HEK293 (cell line): ENCODE measurements around the gene VWA3B.

Experiments
- CTCF ChIA-PET: fragments of 350-600 bp; formaldehyde crosslinking; extraction: SDS; loops from one replicate; lab custom pipeline; 2021; ENCODE audit warnings: antibody characterized with exemption; lab: Yijun Ruan, JAX
- POLR2A ChIA-PET: fragments of 300-600 bp; formaldehyde crosslinking; extraction: SDS; loops from one replicate; lab custom pipeline; 2020; ENCODE audit warnings: antibody characterized with exemption, inconsistent platforms; lab: Yijun Ruan, JAX
- H3K27ac ChIP-seq: fragments of 200-500 bp; sonication (Bioruptor generic); 2 replicates; pipeline ENCODE4 v1.5.1; 2014; ENCODE audit warnings: low read depth, low read length, control low read depth, inconsistent platforms; ENCODE audit errors: extremely low read depth
- H3K36me3 ChIP-seq, 2 experiments: fragments of 200-500 bp in 1 of 2; sonication (Bioruptor generic) in 1 of 2; 1 replicate in 1 of 2; 2 replicates in 1 of 2; pipeline ENCODE4 v1.5.1; 2014 to 2017; ENCODE audit warnings: inconsistent platforms in 2 of 2, low read length in 2 of 2; ENCODE audit not compliant: control insufficient read depth in 2 of 2, insufficient read depth in 1 of 2
- H3K4me1 ChIP-seq: fragments of 200-500 bp; sonication (Bioruptor generic); 2 replicates; pipeline ENCODE4 v1.5.1; 2014; ENCODE audit warnings: mild to moderate bottlenecking, low read length, inconsistent platforms; ENCODE audit not compliant: control insufficient read depth, insufficient read depth
- H3K4me3 ChIP-seq: 2 replicates; pipeline ENCODE4 v1.5.1; 2011; ENCODE audit warnings: low read depth, mild to moderate bottlenecking, control low read depth, low read length, moderate library complexity
- H3K9me3 ChIP-seq: fragments of 200-500 bp; sonication (Bioruptor generic); 2 replicates; pipeline ENCODE4 v1.5.1; 2014; ENCODE audit warnings: low read depth, low read length, inconsistent platforms; ENCODE audit not compliant: control insufficient read depth, insufficient read depth
- EGR2 ChIP-seq: fragments of 450-650 bp; formaldehyde crosslinking; IDR thresholded peaks from 2 replicates; pipeline ENCODE4 v1.5.1; 2016; ENCODE audit warnings: low read depth, missing biosample characterization, missing genetic modification characterization
- HOXA7 ChIP-seq: sonication (generic); formaldehyde crosslinking; IDR thresholded peaks from 2 replicates; pipeline ENCODE4 v1.8.1; 2022; ENCODE audit warnings: missing genetic modification reagents, borderline replicate concordance
- KLF8 ChIP-seq: fragments of 450-650 bp; formaldehyde crosslinking; IDR thresholded peaks from 2 replicates; pipeline ENCODE4 v1.5.1; 2016; ENCODE audit warnings: missing biosample characterization, missing genetic modification characterization
- MYNN ChIP-seq: fragments of 450-650 bp; formaldehyde crosslinking; IDR thresholded peaks from 2 replicates; pipeline ENCODE4 v1.5.1; 2016; ENCODE audit warnings: missing biosample characterization, missing genetic modification characterization, borderline replicate concordance
- PRDM1 ChIP-seq: fragments of 450-650 bp; formaldehyde crosslinking; IDR thresholded peaks from 2 replicates; pipeline ENCODE4; 2016; ENCODE audit warnings: missing biosample characterization, missing genetic modification characterization
- REPIN1 ChIP-seq: fragments of 450-650 bp; formaldehyde crosslinking; IDR thresholded peaks from 2 replicates; pipeline ENCODE4 v1.5.1; 2017; ENCODE audit warnings: missing biosample characterization, missing genetic modification characterization, low read depth
- SCRT1 ChIP-seq: fragments of 450-650 bp; formaldehyde crosslinking; IDR thresholded peaks from 2 replicates; pipeline ENCODE4 v1.5.1; 2016; ENCODE audit warnings: missing biosample characterization, missing genetic modification characterization, borderline replicate concordance
- SP3 ChIP-seq: fragments of 450-650 bp; formaldehyde crosslinking; IDR thresholded peaks from 2 replicates; pipeline ENCODE4 v1.5.1; 2016; ENCODE audit warnings: missing biosample characterization, missing genetic modification characterization
- ZBTB8A ChIP-seq: fragments of 450-650 bp; formaldehyde crosslinking; IDR thresholded peaks from 2 replicates; pipeline ENCODE4 v1.5.1; 2016; ENCODE audit warnings: missing biosample characterization, missing genetic modification characterization
- ZNF146 ChIP-seq: fragments of 450-650 bp; formaldehyde crosslinking; IDR thresholded peaks from 2 replicates; pipeline ENCODE4 v1.5.1; 2016; ENCODE audit warnings: missing biosample characterization, missing genetic modification characterization
- ZNF184 ChIP-seq: fragments of 450-650 bp; IDR thresholded peaks from 2 replicates; pipeline ENCODE4 v1.5.1; 2018; ENCODE audit warnings: missing biosample characterization, mild to moderate bottlenecking, missing genetic modification characterization
- ZNF302 ChIP-seq: fragments of 450-650 bp; formaldehyde crosslinking; IDR thresholded peaks from 2 replicates; pipeline ENCODE4 v1.5.1; 2016; ENCODE audit warnings: missing biosample characterization, missing genetic modification characterization, low read depth
- ZNF404 ChIP-seq: fragments of 450-650 bp; formaldehyde crosslinking; IDR thresholded peaks from 2 replicates; pipeline ENCODE4 v1.5.1; 2017; ENCODE audit warnings: missing biosample characterization, missing genetic modification characterization
- ZNF473 ChIP-seq: fragments of 450-650 bp; formaldehyde crosslinking; IDR thresholded peaks from 2 replicates; pipeline ENCODE4 v1.5.1; 2017; ENCODE audit warnings: missing biosample characterization, missing genetic modification characterization
- ZNF530 ChIP-seq: fragments of 450-650 bp; formaldehyde crosslinking; IDR thresholded peaks from 2 replicates; pipeline ENCODE4 v1.5.1; 2016; ENCODE audit warnings: low read depth, missing biosample characterization, missing genetic modification characterization
- ZNF624 ChIP-seq: fragments of 450-650 bp; formaldehyde crosslinking; IDR thresholded peaks from 2 replicates; pipeline ENCODE4 v1.5.1; 2017; ENCODE audit warnings: missing biosample characterization, missing genetic modification characterization
- ZNF629 ChIP-seq: fragments of 450-650 bp; formaldehyde crosslinking; IDR thresholded peaks from 2 replicates; pipeline ENCODE4 v1.5.1; 2017; ENCODE audit warnings: missing biosample characterization, missing genetic modification characterization
- ZNF658 ChIP-seq: fragments of 450-650 bp; formaldehyde crosslinking; IDR thresholded peaks from 2 replicates; pipeline ENCODE4; 2016; ENCODE audit warnings: missing biosample characterization, missing genetic modification characterization
- ZNF747 ChIP-seq: fragments of 450-650 bp; formaldehyde crosslinking; IDR thresholded peaks from 2 replicates; pipeline ENCODE4 v1.5.1; 2016; ENCODE audit warnings: missing biosample characterization, missing genetic modification characterization
- ZNF777 ChIP-seq: fragments of 450-650 bp; formaldehyde crosslinking; IDR thresholded peaks from 2 replicates; pipeline ENCODE4 v1.5.1; 2017; ENCODE audit warnings: missing biosample characterization, missing genetic modification characterization, borderline replicate concordance
- ZSCAN30 ChIP-seq: fragments of 450-650 bp; IDR thresholded peaks from 2 replicates; pipeline ENCODE4 v1.5.1; 2018; ENCODE audit warnings: missing biosample characterization, mild to moderate bottlenecking, missing genetic modification characterization, moderate library complexity
- TF ChIP-seq, protein P1 (sequence below): fragments of 450-650 bp; formaldehyde crosslinking; IDR thresholded peaks from 2 replicates; pipeline ENCODE4 v1.5.1; 2016; ENCODE audit warnings: missing biosample characterization, missing genetic modification characterization
- TF ChIP-seq, protein P2 (sequence below): fragments of 450-650 bp; formaldehyde crosslinking; IDR thresholded peaks from 2 replicates; pipeline ENCODE4 v1.5.1; 2016; ENCODE audit warnings: missing biosample characterization, missing genetic modification characterization, borderline replicate concordance
- TF ChIP-seq, protein P3 (sequence below): fragments of 450-650 bp; IDR thresholded peaks from 2 replicates; pipeline ENCODE4 v1.5.1; 2018; ENCODE audit warnings: missing biosample characterization, missing genetic modification characterization
- TF ChIP-seq, protein P4 (sequence below): fragments of 450-650 bp; formaldehyde crosslinking; IDR thresholded peaks from 2 replicates; pipeline ENCODE4 v1.5.1; 2017; ENCODE audit warnings: missing biosample characterization, missing genetic modification characterization
- TF ChIP-seq, protein P5 (sequence below): fragments of 450-650 bp; formaldehyde crosslinking; IDR thresholded peaks from 2 replicates; pipeline ENCODE4 v1.5.1; 2016; ENCODE audit warnings: missing biosample characterization, missing genetic modification characterization
- TF ChIP-seq, protein P6 (sequence below): fragments of 450-650 bp; formaldehyde crosslinking; IDR thresholded peaks from 2 replicates; pipeline ENCODE4 v1.5.1; 2016; ENCODE audit warnings: missing biosample characterization, missing genetic modification characterization

Gene VWA3B

DNA sequence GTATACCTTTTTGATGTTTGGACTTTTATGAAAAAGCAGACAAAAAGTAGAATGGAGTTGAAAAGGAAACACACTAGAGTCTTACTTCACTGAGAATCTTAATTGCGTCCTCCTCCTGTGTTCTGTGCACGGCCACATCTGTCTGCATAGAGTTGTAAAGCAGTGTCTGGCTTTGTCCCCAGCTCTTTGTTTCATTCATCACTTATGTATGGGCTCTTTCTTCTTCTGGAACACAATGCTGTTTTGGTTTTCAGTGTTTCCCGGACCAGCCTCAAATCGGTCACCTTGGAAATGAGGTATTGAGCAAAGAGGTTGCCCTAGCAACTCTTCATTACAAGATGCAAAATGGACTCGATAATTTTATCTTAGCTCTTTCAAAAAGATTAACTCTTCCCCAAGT is 155.0 kb downstream of the VWA3B start:
- Histone ChIP-seq H3K9me3 (no peaks in the 10 kb centered on the region), H3K36me3 (no peaks in the 10 kb centered on the region), H3K4me1 (no peaks in the 10 kb centered on the region), H3K4me3 (no peak overlapping the region), H3K27ac (no peak overlapping the region)
- TF ChIP-seq ZNF473 (tag by site-specific recombination) = no peak
- TF ChIP-seq SCRT1 = no peak
- no peak for TF ChIP-seq ZNF658 (tag by site-specific recombination)
- TF ChIP-seq, protein P1, sequence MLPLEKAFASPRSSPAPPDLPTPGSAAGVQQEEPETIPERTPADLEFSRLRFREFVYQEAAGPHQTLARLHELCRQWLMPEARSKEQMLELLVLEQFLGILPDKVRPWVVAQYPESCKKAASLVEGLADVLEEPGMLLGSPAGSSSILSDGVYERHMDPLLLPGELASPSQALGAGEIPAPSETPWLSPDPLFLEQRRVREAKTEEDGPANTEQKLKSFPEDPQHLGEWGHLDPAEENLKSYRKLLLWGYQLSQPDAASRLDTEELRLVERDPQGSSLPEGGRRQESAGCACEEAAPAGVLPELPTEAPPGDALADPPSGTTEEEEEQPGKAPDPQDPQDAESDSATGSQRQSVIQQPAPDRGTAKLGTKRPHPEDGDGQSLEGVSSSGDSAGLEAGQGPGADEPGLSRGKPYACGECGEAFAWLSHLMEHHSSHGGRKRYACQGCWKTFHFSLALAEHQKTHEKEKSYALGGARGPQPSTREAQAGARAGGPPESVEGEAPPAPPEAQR (tag by site-specific recombination) = no peak
- TF ChIP-seq, protein P2, sequence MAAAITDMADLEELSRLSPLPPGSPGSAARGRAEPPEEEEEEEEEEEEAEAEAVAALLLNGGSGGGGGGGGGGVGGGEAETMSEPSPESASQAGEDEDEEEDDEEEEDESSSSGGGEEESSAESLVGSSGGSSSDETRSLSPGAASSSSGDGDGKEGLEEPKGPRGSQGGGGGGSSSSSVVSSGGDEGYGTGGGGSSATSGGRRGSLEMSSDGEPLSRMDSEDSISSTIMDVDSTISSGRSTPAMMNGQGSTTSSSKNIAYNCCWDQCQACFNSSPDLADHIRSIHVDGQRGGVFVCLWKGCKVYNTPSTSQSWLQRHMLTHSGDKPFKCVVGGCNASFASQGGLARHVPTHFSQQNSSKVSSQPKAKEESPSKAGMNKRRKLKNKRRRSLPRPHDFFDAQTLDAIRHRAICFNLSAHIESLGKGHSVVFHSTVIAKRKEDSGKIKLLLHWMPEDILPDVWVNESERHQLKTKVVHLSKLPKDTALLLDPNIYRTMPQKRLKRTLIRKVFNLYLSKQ = no peak
- TF ChIP-seq, protein P3, sequence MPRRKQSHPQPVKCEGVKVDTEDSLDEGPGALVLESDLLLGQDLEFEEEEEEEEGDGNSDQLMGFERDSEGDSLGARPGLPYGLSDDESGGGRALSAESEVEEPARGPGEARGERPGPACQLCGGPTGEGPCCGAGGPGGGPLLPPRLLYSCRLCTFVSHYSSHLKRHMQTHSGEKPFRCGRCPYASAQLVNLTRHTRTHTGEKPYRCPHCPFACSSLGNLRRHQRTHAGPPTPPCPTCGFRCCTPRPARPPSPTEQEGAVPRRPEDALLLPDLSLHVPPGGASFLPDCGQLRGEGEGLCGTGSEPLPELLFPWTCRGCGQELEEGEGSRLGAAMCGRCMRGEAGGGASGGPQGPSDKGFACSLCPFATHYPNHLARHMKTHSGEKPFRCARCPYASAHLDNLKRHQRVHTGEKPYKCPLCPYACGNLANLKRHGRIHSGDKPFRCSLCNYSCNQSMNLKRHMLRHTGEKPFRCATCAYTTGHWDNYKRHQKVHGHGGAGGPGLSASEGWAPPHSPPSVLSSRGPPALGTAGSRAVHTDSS = no peak
- no peak for TF ChIP-seq ZNF629
- TF ChIP-seq HOXA7 (CRISPR knock-in tag) = no peak
- TF ChIP-seq, protein P4, sequence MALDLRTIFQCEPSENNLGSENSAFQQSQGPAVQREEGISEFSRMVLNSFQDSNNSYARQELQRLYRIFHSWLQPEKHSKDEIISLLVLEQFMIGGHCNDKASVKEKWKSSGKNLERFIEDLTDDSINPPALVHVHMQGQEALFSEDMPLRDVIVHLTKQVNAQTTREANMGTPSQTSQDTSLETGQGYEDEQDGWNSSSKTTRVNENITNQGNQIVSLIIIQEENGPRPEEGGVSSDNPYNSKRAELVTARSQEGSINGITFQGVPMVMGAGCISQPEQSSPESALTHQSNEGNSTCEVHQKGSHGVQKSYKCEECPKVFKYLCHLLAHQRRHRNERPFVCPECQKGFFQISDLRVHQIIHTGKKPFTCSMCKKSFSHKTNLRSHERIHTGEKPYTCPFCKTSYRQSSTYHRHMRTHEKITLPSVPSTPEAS = no peak
- no peak for TF ChIP-seq ZSCAN30 (tag by site-specific recombination)
- ChIA-PET POLR2A (no interaction called here), CTCF (interaction anchor here (0.8 to 0.9 kb wide), 2 partner anchors 435 to 543 kb away, joined by 3 read pairs; no protein-coding TSS in a partner anchor)

DNA sequence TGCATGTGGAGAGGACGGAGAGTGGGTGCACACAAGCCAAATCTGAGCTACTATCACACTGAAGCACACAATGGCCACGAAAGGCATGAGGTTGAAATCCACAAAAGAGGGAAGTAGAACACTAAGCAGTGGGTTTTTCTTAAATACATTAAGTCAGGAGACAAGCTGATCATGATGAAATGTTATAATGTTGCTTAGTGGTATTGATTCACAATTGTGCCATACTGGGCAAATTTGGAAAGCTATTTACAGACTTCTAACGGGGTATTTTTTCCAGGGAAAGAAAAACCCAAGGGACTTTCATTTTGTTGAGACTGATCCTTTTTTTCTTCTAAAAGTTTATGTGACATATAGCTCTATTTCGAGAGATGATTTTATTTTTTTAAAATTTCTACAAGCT is 158.5 kb downstream of the VWA3B start:
- no peaks in the 10 kb centered on the region for H3K4me1 ChIP-seq
- H3K4me3 ChIP-seq = no peak overlapping the region
- no peak overlapping the region for H3K27ac ChIP-seq
- no peaks in the 10 kb centered on the region for H3K9me3 ChIP-seq
- ChIA-PET CTCF (interaction anchor here (0.5 kb wide), 1 partner anchor 116 kb away, joined by 4 read pairs; no protein-coding TSS in a partner anchor), POLR2A (no interaction called here)
- TF ChIP-seq, protein P5, sequence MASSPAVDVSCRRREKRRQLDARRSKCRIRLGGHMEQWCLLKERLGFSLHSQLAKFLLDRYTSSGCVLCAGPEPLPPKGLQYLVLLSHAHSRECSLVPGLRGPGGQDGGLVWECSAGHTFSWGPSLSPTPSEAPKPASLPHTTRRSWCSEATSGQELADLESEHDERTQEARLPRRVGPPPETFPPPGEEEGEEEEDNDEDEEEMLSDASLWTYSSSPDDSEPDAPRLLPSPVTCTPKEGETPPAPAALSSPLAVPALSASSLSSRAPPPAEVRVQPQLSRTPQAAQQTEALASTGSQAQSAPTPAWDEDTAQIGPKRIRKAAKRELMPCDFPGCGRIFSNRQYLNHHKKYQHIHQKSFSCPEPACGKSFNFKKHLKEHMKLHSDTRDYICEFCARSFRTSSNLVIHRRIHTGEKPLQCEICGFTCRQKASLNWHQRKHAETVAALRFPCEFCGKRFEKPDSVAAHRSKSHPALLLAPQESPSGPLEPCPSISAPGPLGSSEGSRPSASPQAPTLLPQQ (tag by site-specific recombination) = no peak
- TF ChIP-seq ZBTB8A (tag by site-specific recombination) = no peak
- TF ChIP-seq ZNF404 (tag by site-specific recombination) = no peak
- no peak for TF ChIP-seq ZNF302
- no peak for TF ChIP-seq ZNF184 (tag by site-specific recombination)
- no peak for TF ChIP-seq MYNN (tag by site-specific recombination)
- no peak for TF ChIP-seq PRDM1 (tag by site-specific recombination)
- no peak for TF ChIP-seq ZNF146 (tag by site-specific recombination)
- no peak for TF ChIP-seq REPIN1 (tag by site-specific recombination)
- TF ChIP-seq, protein P1 (tag by site-specific recombination) = no peak
- TF ChIP-seq SP3 (tag by site-specific recombination) = no peak
- TF ChIP-seq EGR2 (tag by site-specific recombination) = no peak
- no peak for TF ChIP-seq ZNF624
- TF ChIP-seq ZNF530 (tag by site-specific recombination) = no peak
- TF ChIP-seq ZNF777 (tag by site-specific recombination) = no peak
- TF ChIP-seq, protein P6, sequence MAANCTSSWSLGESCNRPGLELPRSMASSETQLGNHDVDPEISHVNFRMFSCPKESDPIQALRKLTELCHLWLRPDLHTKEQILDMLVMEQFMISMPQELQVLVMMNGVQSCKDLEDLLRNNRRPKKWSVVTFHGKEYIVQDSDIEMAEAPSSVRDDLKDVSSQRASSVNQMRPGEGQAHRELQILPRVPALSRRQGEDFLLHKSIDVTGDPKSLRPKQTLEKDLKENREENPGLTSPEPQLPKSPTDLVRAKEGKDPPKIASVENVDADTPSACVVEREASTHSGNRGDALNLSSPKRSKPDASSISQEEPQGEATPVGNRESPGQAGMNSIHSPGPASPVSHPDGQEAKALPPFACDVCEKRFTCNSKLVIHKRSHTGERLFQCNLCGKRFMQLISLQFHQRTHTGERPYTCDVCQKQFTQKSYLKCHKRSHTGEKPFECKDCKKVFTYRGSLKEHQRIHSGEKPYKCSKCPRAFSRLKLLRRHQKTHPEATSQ (tag by site-specific recombination) = no peak
- no peak for TF ChIP-seq ZNF747 (tag by site-specific recombination)
- TF ChIP-seq KLF8 = no peak
- no peak for TF ChIP-seq ZNF473 (tag by site-specific recombination)
- TF ChIP-seq, all 188 proteins: peak for 0
- no peaks in the 10 kb centered on the region for H3K36me3 ChIP-seq
